ENCODE results near the gene EVA1A. TPM values are rescaled to one million over a fixed set of nuclear protein-coding genes. Genes with fewer than 3 reads are reported as not detected.

EVA1A gene
- total and polyA plus RNA-seq, 2 of the 8 experiments (the other 6 are each of a cell fraction or from before 2014, with no cell fraction given): 2.4 to 4.3 TPM

GRCh38 chr2:75456111-75456510 is 104.6 kb downstream of the EVA1A start (continued):
- TF ChIP-seq KDM4A (IDR thresholded peaks at IDR 0.05; ENCODE audit: low read depth, low read length, severe bottlenecking) (no peak), SP2 (IDR thresholded peaks at IDR 0.05; ENCODE audit: low read length) (no peak), TCF12 (IDR thresholded peaks at IDR 0.05; ENCODE audit: low read depth, low read length) (no peak), EGR1 (IDR thresholded peaks at IDR 0.05; ENCODE audit: borderline replicate concordance, low read depth, low read length) (no peak), CBX5 (IDR thresholded peaks at IDR 0.05; ENCODE audit: low read depth, low read length) (no peak), SIN3A (conservative IDR thresholded peaks at IDR 0.05 in 1 of 2, IDR thresholded peaks at IDR 0.05 in 1 of 2; ENCODE audit: low read depth in 1 of 2, low read length in 2 of 2) (no peak), CHD2 (IDR thresholded peaks at IDR 0.05; ENCODE audit: low read length) (no peak), PHF8 (conservative IDR thresholded peaks at IDR 0.05; ENCODE audit: low read depth, low read length) (no peak)
- TF ChIP-seq, protein P1, sequence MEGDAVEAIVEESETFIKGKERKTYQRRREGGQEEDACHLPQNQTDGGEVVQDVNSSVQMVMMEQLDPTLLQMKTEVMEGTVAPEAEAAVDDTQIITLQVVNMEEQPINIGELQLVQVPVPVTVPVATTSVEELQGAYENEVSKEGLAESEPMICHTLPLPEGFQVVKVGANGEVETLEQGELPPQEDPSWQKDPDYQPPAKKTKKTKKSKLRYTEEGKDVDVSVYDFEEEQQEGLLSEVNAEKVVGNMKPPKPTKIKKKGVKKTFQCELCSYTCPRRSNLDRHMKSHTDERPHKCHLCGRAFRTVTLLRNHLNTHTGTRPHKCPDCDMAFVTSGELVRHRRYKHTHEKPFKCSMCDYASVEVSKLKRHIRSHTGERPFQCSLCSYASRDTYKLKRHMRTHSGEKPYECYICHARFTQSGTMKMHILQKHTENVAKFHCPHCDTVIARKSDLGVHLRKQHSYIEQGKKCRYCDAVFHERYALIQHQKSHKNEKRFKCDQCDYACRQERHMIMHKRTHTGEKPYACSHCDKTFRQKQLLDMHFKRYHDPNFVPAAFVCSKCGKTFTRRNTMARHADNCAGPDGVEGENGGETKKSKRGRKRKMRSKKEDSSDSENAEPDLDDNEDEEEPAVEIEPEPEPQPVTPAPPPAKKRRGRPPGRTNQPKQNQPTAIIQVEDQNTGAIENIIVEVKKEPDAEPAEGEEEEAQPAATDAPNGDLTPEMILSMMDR (IDR thresholded peaks at IDR 0.05; ENCODE audit: control extremely low read depth in 1 of 3, insufficient read depth in 1 of 3, low read depth in 1 of 3, low read length in 3 of 3): no peak

Measured in H1 (cell line).